ENCODE measurements around the gene TBC1D5.

GRCh38 chr3:17140670-17141505 lies 601.5 kb downstream of the TBC1D5 start:
- TF ChIP-seq RAD21 (IDR thresholded peaks at IDR 0.05; ENCODE audit: low read length): no peak
- no peak for TF ChIP-seq FOS (IDR thresholded peaks at IDR 0.05; ENCODE audit: low read depth, low read length)
- TF ChIP-seq CTCF (conservative IDR thresholded peaks at IDR 0.05; ENCODE audit: low read depth, low read length): no peak
- TF ChIP-seq POLR2A (IDR thresholded peaks at IDR 0.05; ENCODE audit: low read depth, low read length): no peak
- TF ChIP-seq MAFK (IDR thresholded peaks at IDR 0.05; ENCODE audit: low read depth, low read length): no peak
- no peak for TF ChIP-seq MXI1 (IDR thresholded peaks at IDR 0.05; ENCODE audit: borderline replicate concordance, low read depth, low read length)
- TF ChIP-seq USF2 (IDR thresholded peaks at IDR 0.05; ENCODE audit: low read depth, low read length): no peak
- no peak for TF ChIP-seq MAZ (IDR thresholded peaks at IDR 0.05; ENCODE audit: borderline replicate concordance, low read depth, low read length)
- no peak for TF ChIP-seq CEBPB (IDR thresholded peaks at IDR 0.05; ENCODE audit: low read depth, low read length)
- no peak for TF ChIP-seq RFX5 (IDR thresholded peaks at IDR 0.05; ENCODE audit: low read depth, low read length)
- TF ChIP-seq, protein P1, sequence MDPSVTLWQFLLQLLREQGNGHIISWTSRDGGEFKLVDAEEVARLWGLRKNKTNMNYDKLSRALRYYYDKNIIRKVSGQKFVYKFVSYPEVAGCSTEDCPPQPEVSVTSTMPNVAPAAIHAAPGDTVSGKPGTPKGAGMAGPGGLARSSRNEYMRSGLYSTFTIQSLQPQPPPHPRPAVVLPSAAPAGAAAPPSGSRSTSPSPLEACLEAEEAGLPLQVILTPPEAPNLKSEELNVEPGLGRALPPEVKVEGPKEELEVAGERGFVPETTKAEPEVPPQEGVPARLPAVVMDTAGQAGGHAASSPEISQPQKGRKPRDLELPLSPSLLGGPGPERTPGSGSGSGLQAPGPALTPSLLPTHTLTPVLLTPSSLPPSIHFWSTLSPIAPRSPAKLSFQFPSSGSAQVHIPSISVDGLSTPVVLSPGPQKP (IDR thresholded peaks at IDR 0.05; ENCODE audit: borderline replicate concordance, low read depth, low read length): no peak

All from IMR-90 (cell line).